SH-SY5Y (cell line): ENCODE results near the gene IGLL5.

Experiments
- GATA2 ChIP-seq: IDR thresholded peaks from 2 replicates; pipeline ENCODE4 v1.6.1; 2011; ENCODE audit warnings: mild to moderate bottlenecking, low read depth, low read length
- GATA3 ChIP-seq: IDR thresholded peaks from 2 replicates; pipeline ENCODE4 v1.6.1; 2011; ENCODE audit warnings: low read depth, mild to moderate bottlenecking, low read length, moderate library complexity

The IGLL5 gene

DNA sequence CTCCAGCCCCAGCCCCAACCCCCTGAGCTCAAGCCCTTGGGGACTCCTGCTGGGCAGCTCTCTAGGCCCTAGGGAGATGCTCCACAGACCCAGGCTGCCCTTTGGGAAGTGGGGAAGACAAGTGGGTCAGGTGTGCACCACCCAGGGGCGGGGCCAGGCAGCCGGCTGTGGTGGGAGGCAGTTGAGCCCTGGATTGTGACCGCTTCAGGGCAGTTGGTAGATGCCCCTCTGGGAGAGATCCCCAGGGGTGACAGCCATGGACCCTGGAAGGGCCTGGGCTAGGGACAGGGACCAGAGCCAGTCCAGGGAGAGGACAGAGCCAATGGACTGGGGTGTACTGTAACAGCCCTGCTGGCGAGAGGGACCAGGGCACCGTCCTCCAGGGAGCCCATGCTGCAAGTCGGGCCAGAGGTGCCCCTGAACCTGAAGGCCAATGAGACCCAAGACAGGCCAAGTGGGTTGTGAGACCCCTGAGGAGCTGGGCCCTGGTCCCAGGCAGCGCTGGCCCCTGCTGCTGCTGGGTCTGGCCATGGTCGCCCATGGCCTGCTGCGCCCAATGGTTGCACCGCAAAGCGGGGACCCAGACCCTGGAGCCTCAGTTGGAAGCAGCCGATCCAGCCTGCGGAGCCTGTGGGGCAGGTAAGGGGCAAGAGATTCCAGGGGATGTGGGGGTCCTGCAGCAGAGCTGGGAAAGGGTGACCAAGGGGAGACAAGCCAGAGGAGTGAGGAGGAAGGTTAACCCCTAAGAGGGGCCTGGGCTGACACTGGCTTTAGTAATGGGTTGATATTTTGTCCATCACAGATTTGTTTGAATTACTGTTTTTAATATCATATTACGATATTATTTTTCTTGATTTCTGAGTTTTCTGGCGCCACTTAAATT lies at the start of gene IGLL5:
Gene IGLL5 (plus strand): TSS at position 196 of the 883 bp plus-strand sequence. CDS start 238 bp downstream, at position 434.
- TF ChIP-seq GATA2 (no peak), GATA3 (no peak)

DNA sequence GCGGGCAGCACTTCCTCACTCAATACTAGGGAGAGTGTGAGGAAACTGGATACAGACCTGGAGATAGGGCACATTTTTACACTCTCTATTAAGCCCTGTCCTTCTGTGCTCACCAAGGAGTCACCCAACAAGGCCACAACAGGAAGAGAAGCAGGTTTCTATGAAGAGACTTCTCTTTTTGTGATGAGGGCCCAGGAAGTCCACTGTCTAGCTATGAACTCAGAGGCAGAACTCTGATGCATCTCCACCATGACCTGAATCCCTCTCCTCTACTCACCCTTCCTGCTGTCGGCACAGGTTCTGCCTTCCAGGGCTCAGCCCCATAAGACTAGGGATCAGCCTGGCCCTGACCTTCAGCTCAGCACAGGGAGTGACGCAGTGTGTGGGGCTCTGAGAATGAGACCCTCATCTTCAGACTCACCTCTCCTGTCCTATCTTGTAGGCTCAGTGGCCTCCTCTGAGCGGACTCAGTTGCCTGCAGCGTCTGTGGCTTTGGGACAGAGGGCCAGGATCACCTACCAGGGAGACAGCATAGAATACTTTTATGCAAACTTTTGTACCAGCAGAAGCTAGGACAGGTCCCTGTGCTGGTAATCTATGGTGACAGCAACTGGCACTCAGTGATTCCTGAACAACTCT lies 49.3 kb upstream of the IGLL5 start:
- TF ChIP-seq GATA2 (no peak), GATA3 (no peak)

GRCh38 chr22:22839570-22840314 lies 47.9 kb upstream of the IGLL5 start:
- TF ChIP-seq GATA2 (no peak), GATA3 (no peak)

GRCh38 chr22:22840780-22841179 lies 46.8 kb upstream of the IGLL5 start:
- TF ChIP-seq GATA2 (no peak), GATA3 (no peak)

DNA sequence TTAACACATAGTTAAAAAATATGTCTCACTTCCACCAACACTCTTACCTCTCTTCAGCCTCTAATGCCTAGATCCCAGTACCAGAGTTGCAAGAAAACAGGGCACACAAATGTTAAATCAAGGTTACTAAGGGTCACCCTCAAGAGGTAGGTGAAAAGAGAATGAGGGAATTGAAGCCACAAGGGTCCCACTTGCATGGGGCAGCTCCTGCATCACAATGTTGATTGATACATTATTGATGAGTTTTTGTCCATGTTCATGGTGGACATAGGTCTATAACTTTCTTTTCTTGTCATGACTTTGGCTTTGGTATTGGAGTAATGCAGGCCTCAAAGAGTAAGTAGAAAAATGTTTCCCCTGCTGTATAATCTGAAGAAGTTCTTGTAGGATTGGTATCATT lies 46.0 kb upstream of the IGLL5 start:
- TF ChIP-seq GATA3 (no peak), GATA2 (no peak)

DNA sequence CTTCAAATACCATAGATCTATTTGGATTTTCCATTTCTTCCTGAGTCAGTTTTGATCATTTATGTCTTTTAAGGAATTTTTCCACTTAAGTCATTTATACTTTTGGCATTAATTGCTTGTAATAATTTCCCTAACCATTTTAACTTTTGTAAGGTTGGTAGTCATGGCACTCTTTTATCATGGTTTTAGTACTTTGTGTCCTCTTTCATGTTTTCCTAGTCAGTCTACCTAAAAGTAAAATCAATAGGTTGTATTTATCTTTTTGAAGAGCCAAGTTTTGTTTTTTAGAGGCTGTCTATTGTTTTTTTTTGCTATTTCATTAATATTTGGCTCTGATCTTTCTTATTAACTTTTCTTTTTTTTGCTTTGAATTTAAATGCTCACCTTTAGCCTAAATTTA lies 45.5 kb upstream of the IGLL5 start:
- TF ChIP-seq GATA2: no peak
- no peak for TF ChIP-seq GATA3

- TF ChIP-seq GATA2 (no peak), GATA3 (no peak)
Observed at GRCh38 chr22:22843848-22844247, 43.8 kb upstream of the IGLL5 start.

DNA sequence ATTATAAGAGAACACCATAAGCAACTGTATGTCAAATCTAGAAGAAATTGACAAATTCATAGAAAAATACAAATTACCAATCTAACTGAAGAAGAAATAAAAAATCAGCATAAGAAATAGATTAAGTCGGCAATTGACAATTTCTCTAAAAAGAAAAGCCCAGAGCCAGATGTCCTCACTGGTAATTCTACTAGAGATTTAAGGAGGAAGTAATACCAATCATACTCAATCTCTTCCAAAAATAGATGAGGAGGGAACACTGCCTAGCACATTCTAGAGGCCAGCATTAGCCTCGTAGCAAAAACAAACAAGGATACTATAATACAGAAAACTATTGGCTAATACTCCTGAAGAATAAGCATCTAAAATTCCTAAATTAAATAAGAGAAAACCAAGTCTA lies 40.4 kb upstream of the IGLL5 start:
- TF ChIP-seq GATA3 (no peak), GATA2 (no peak)

DNA sequence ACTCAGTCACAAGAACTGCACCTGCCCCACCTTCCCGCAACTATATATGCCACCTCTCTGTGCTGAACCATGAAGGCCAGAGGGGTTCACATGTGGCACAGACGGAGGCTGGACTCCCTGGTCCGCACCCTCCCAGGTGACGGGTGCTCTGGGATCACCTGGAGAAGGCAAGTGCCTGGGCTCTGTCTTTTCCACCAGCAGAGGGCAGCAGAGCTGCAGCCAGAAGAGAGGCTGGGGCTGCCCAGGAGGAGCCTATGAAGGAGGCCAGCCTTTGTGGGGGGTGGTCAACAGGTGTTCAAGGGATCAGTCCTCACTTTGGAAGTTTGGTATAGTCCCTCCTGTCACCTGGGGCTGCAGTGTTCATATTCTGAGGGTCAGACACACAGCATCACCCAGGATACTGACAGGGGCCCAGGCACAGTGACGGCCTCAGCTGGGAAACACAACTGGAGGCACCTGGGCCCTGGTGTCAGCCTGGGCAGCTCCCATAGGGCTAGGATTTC lies 39.2 kb upstream of the IGLL5 start:
- TF ChIP-seq GATA3 (no peak), GATA2 (no peak)

DNA sequence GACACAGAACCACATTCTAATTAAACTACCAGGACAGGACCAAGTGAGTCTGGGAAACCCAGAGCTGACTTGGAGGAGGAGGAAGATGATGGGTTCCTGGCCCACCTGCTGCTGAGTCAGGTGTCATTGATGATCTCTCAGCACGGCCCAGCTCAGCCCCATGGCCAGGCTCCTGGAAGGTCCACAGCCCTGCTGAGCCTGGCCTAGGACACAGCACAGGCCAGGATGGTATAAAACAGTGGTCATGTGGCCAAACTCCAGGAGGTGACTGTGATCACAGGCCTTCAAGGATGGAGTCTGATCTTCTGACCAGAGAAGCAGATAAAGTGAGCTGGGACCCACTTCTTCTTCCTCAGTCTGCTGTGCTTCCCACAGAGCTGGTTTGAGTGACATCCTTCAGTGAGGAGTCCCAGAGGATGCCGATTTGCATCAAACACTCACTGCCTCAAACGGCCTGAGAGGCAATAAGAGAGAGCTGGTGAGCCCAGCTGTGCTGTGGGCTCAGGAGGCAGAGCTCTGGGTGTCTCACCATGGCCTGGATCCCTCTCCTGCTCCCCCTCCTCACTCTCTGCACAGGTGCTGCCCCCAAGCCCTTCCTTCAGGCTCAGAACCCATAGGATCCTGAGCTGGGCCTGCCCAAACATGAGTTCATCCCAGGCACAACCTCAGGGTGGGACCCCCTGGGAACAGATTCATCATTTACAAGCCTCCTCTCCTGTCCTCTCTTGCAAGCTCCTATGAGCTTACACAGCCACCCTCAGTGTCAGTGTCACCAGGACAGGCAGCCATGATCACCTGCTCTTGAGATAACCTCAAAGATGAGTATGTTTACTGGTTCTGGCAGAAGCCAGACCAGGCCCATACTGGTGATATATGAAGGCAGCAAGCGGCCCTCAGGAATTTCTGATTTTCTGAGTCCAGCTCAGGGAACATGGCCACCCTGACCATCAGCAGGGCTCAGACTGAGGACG lies 37.7 kb upstream of the IGLL5 start:
- TF ChIP-seq GATA3: no peak
- TF ChIP-seq GATA2: no peak

GRCh38 chr22:22851969-22852368 lies 35.6 kb upstream of the IGLL5 start:
- TF ChIP-seq GATA2 (no peak), GATA3 (no peak)

DNA sequence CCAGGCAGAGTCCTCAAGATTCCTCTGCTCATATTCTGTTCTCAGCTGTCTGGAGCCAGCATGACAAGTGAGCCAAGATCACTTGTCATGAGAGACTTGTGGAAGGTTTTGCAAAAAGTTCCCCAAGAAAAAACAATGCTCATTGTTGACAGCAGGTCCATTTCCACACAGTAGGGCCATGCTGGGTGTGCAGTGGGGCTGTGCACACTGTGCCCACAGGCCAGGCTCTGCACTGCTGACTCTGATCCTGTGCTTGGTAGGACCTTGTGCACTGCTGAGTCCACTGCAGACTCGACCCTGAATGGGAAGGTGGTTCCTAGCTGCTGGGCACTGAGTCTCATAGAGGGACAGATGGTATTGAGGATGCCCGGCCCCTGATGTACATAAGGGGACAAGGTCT lies 33.9 kb upstream of the IGLL5 start:
- no peak for TF ChIP-seq GATA3
- no peak for TF ChIP-seq GATA2

DNA sequence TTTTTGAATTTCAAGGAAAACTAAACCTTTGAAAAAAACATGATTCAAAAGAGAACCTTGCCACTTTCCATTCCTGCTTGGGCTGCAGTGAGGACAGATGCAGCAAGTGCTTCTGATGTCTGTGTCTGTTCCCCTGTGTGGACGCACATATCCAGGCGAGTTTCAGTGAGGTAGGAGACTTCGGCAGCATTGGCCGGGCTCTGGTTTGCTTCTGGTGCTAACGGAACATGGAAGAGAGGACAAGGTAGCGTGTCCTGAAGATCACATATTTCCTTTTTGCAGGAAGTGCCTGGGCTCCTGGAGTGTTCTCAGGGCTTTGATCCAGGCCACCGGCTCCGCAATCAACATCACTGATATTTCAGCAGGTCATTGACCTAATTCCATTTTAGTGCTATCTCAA lies 33.1 kb upstream of the IGLL5 start:
- no peak for TF ChIP-seq GATA2
- no peak for TF ChIP-seq GATA3
